Caco-2 (cell line): ENCODE data around the gene NPR1. TPM values are rescaled to one million over a fixed set of nuclear protein-coding genes. Genes with fewer than 3 reads are reported as not detected.
A peak's percentile ranks its signal among the peaks of the same experiment; 100 is the strongest.

ENCODE experiments used
- BruUV-seq: library from RNA; stranded (reverse); fragments of 400-500 nt; replicated peaks from 2 replicates; lab custom pipeline; 2021; lab: Mats Ljungman, UMichigan
- CTCF ChIA-PET: fragments of 300-600 bp; sonication (Branson Sonifier 250); formaldehyde crosslinking; loops from one replicate; lab custom pipeline; 2022; ENCODE audit warnings: antibody characterized with exemption; lab: Charles Lee
- POLR2A ChIA-PET: fragments of 300-600 bp; sonication (Branson Sonifier 250); formaldehyde crosslinking; loops from one replicate; lab custom pipeline; 2022; ENCODE audit warnings: antibody characterized with exemption; lab: Charles Lee
- DNase-seq, 2 experiments: peaks; one replicate each; pipeline versions ENCODE4 v3.0.0 to v3.0.0-alpha.2; 2020 to 2022
- H3K27me3 ChIP-seq: replicated peaks from 2 replicates; pipeline ENCODE4 v1.6.0; 2011; ENCODE audit warnings: low read length; ENCODE audit not compliant: control insufficient read depth, insufficient read depth
- H3K36me3 ChIP-seq: 2 replicates; pipeline ENCODE4 v1.5.1; 2011; ENCODE audit warnings: low read length; ENCODE audit not compliant: control insufficient read depth, insufficient read depth
- H3K4me1 ChIP-seq: fragments of 250-450 bp; sonication (Bioruptor Pico); 2 replicates; pipeline ENCODE4 v1.5.1; 2020; ENCODE audit warnings: mild to moderate bottlenecking
- H3K4me3 ChIP-seq: 2 replicates; pipeline ENCODE4 v1.5.1; 2011; ENCODE audit warnings: low read depth, mild to moderate bottlenecking, control low read depth, low read length
- H3K9me3 ChIP-seq: fragments of 250-450 bp; sonication (Bioruptor Pico); 2 replicates; pipeline ENCODE4 v1.5.1; 2020; ENCODE audit warnings: mild to moderate bottlenecking, moderate library complexity
- H3K27ac Mint-ChIP-seq: one replicate; pipeline ENCODE4 v1.8.0; 2022; ENCODE audit warnings: mixed read lengths; ENCODE audit not compliant: unreplicated experiment
- H3K27me3 Mint-ChIP-seq: one replicate; pipeline ENCODE4 v1.8.0; 2022; ENCODE audit warnings: mixed read lengths; ENCODE audit not compliant: insufficient read depth, unreplicated experiment
- H3K36me3 Mint-ChIP-seq: one replicate; pipeline ENCODE4 v1.8.0; 2022; ENCODE audit warnings: mild to moderate bottlenecking, mixed read lengths; ENCODE audit not compliant: insufficient read depth, unreplicated experiment
- H3K4me1 Mint-ChIP-seq: one replicate; pipeline ENCODE4 v1.8.0; 2022; ENCODE audit warnings: low read depth, mixed read lengths; ENCODE audit not compliant: unreplicated experiment
- H3K4me3 Mint-ChIP-seq: one replicate; pipeline ENCODE4 v1.8.0; 2022; ENCODE audit warnings: mild to moderate bottlenecking, moderate library complexity, mixed read lengths; ENCODE audit not compliant: unreplicated experiment
- H3K9me3 Mint-ChIP-seq: one replicate; pipeline ENCODE4 v1.8.0; 2022; ENCODE audit warnings: mixed read lengths; ENCODE audit not compliant: unreplicated experiment
- CTCF ChIP-seq, 2 experiments: fragments of 200-600 bp in 1 of 2; IDR thresholded peaks; 1 replicate in 1 of 2; 2 replicates in 1 of 2; pipeline versions ENCODE4 v1.5.1 to v1.8.0; 2011 to 2022; ENCODE audit warnings: antibody characterized with exemption in 1 of 2, control low read depth in 1 of 2, inconsistent platforms in 1 of 2, low read depth in 1 of 2, low read length in 1 of 2, mild to moderate bottlenecking in 1 of 2, moderate library complexity in 1 of 2; ENCODE audit not compliant: insufficient read depth in 1 of 2, severe bottlenecking in 1 of 2, unreplicated experiment in 1 of 2
- intact Hi-C: fragments of 100-400 bp; cut with micrococcal nuclease; formaldehyde crosslinking; loops from one replicate; pipeline ENCODE4 v1.10.0; 2022; ENCODE audit not compliant: unreplicated experiment
- total RNA-seq: library from RNA; stranded (reverse); gene quantifications from 2 replicates; pipeline ENCODE4 v1.2.3, GENCODE V29; 2022

The NPR1 gene
- total RNA-seq, 1 experiment from 2014 or later: 1.4 TPM

GRCh38 chr1:153688276-153688675, 9.8 kb downstream of the NPR1 start:
- intact Hi-C loops: no loop called here
- Mint-ChIP-seq H3K4me3 (no peak overlapping the region), H3K27ac (peak overlapping the region; percentile 8), H3K4me1 (peaks cover 7% of the 10 kb centered on the region), H3K27me3 (no peaks in the 10 kb centered on the region), H3K36me3 (no peaks in the 10 kb centered on the region), H3K9me3 (no peaks in the 10 kb centered on the region)
- TF ChIP-seq CTCF (IDR thresholded peaks at IDR 0.05; ENCODE audit: insufficient read depth in 1 of 2, low read depth in 1 of 2, low read length in 1 of 2, severe bottlenecking in 1 of 2, unreplicated experiment in 1 of 2): no peak
- no peaks in the 10 kb centered on the region for H3K4me1 ChIP-seq
- H3K4me3 ChIP-seq: no peak overlapping the region
- no peaks in the 10 kb centered on the region for H3K9me3 ChIP-seq
- ChIA-PET CTCF (no interaction called here), POLR2A (no interaction called here)
- BruUV-seq: no TSS peak
- no peak for DNase-seq
- no peaks in the 10 kb centered on the region for H3K27me3 ChIP-seq
- no peaks in the 10 kb centered on the region for H3K36me3 ChIP-seq

- Histone ChIP-seq H3K36me3 (no peaks in the 10 kb centered on the region), H3K9me3 (no peaks in the 10 kb centered on the region), H3K4me1 (no peaks in the 10 kb centered on the region), H3K27me3 (no peaks in the 10 kb centered on the region), H3K4me3 (no peak overlapping the region)
- intact Hi-C loops: no loop called here
- DNase-seq: no peak
- POLR2A ChIA-PET: no interaction called here
- no peak for TF ChIP-seq CTCF (IDR thresholded peaks at IDR 0.05; ENCODE audit: insufficient read depth in 1 of 2, low read depth in 1 of 2, low read length in 1 of 2, severe bottlenecking in 1 of 2, unreplicated experiment in 1 of 2)
- peak overlapping the region; percentile 8 for H3K27ac Mint-ChIP-seq
- H3K4me1 Mint-ChIP-seq: peaks cover 3% of the 10 kb centered on the region
- BruUV-seq: no TSS peak
- no peak overlapping the region for H3K4me3 Mint-ChIP-seq
- no peaks in the 10 kb centered on the region for H3K27me3 Mint-ChIP-seq
- no peaks in the 10 kb centered on the region for H3K36me3 Mint-ChIP-seq
- CTCF ChIA-PET: no interaction called here
- H3K9me3 Mint-ChIP-seq: no peaks in the 10 kb centered on the region
These were observed 10.3 kb downstream of the NPR1 start for GRCh38 chr1:153688736-153689328.

GRCh38 chr1:153693466-153693865, 15.0 kb downstream of the NPR1 start:
- Mint-ChIP-seq H3K36me3 (no peaks in the 10 kb centered on the region), H3K27ac (no peak overlapping the region), H3K27me3 (no peaks in the 10 kb centered on the region), H3K4me1 (peaks cover 10% of the 10 kb centered on the region), H3K9me3 (no peaks in the 10 kb centered on the region), H3K4me3 (no peak overlapping the region)
- POLR2A ChIA-PET: no interaction called here
- no peak for TF ChIP-seq CTCF (IDR thresholded peaks at IDR 0.05; ENCODE audit: insufficient read depth in 1 of 2, low read depth in 1 of 2, low read length in 1 of 2, severe bottlenecking in 1 of 2, unreplicated experiment in 1 of 2)
- H3K9me3 ChIP-seq: no peaks in the 10 kb centered on the region
- intact Hi-C loops: no loop called here
- H3K4me1 ChIP-seq: peaks cover 13% of the 10 kb centered on the region
- DNase-seq: no peak
- CTCF ChIA-PET: no interaction called here
- H3K4me3 ChIP-seq: no peak overlapping the region
- no peaks in the 10 kb centered on the region for H3K27me3 ChIP-seq
- BruUV-seq: no TSS peak
- H3K36me3 ChIP-seq: no peaks in the 10 kb centered on the region
